Hepatocyte (in vitro differentiated cells): Measurements from ENCODE around the gene ZNF644. TPM values are rescaled to one million over a fixed set of nuclear protein-coding genes. Genes with fewer than 3 reads are reported as not detected.

Experiments used
- DNase-seq: peaks from one replicate; pipeline ENCODE4 v3.0.0-alpha.2; 2016; ENCODE audit warnings: low spot score
- H2AFZ ChIP-seq: fragments of 200-600 bp; sonication (generic); 2 replicates; pipeline ENCODE4 v1.6.0; 2016; ENCODE audit warnings: antibody characterized with exemption, mild to moderate bottlenecking
- H3K27ac ChIP-seq: fragments of 200-600 bp; sonication (generic); 2 replicates; pipeline ENCODE4 v1.5.1; 2016; ENCODE audit warnings: mild to moderate bottlenecking
- H3K27me3 ChIP-seq: fragments of 200-600 bp; sonication (generic); 2 replicates; pipeline ENCODE4 v1.6.1; 2016
- H3K36me3 ChIP-seq: fragments of 200-600 bp; sonication (generic); replicated peaks from 2 replicates; pipeline ENCODE4 v1.5.1; 2016; ENCODE audit warnings: low read depth; ENCODE audit not compliant: insufficient read depth
- H3K4me1 ChIP-seq: fragments of 200-600 bp; sonication (generic); 2 replicates; pipeline ENCODE4 v1.5.1; 2016; ENCODE audit warnings: mild to moderate bottlenecking, moderate library complexity; ENCODE audit not compliant: insufficient read depth
- H3K4me2 ChIP-seq: fragments of 200-600 bp; sonication (generic); 2 replicates; pipeline ENCODE4 v1.6.0; 2016
- H3K4me3 ChIP-seq: fragments of 200-600 bp; sonication (generic); 2 replicates; pipeline ENCODE4 v1.5.1; 2016; ENCODE audit warnings: mild to moderate bottlenecking
- H3K79me2 ChIP-seq: fragments of 200-600 bp; sonication (generic); 2 replicates; pipeline ENCODE4 v1.6.0; 2017; ENCODE audit warnings: mild to moderate bottlenecking
- H3K9me2 ChIP-seq: fragments of 200-600 bp; sonication (generic); replicated peaks from 2 replicates; pipeline ENCODE4 v1.6.0; 2017; ENCODE audit warnings: mild to moderate bottlenecking; ENCODE audit not compliant: insufficient read depth
- H3K9me3 ChIP-seq: fragments of 200-600 bp; sonication (generic); 2 replicates; pipeline ENCODE4 v1.5.1; 2016; ENCODE audit warnings: low read depth, mild to moderate bottlenecking
- H4K20me1 ChIP-seq: fragments of 200-600 bp; sonication (generic); 2 replicates; pipeline ENCODE4 v1.6.0; 2016; ENCODE audit warnings: mild to moderate bottlenecking; ENCODE audit not compliant: insufficient read depth, poor library complexity, severe bottlenecking
- EZH2 ChIP-seq: fragments of 200-600 bp; sonication (generic); IDR thresholded peaks from 2 replicates; pipeline ENCODE4 v1.6.1; 2016; ENCODE audit warnings: antibody characterized with exemption, mild to moderate bottlenecking, borderline replicate concordance
- EZH2phosphoT487 ChIP-seq: fragments of 200-600 bp; sonication (generic); IDR thresholded peaks from one replicate; pipeline ENCODE4 v1.6.1; 2018; ENCODE audit warnings: antibody characterized with exemption, mild to moderate bottlenecking, low read depth, moderate library complexity; ENCODE audit not compliant: unreplicated experiment, severe bottlenecking
- WGBS: methylation state at CpG from one replicate; pipeline ENCODE4 v1.1.6; 2016; ENCODE audit warnings: low lambda C conversion rate; ENCODE audit errors: missing lambda C conversion rate; 5-methylcytosine and 5-hydroxymethylcytosine counted together
- polyA plus RNA-seq: library from polyadenylated mRNA; unstranded; fragments of >200 nt; fragmentation: Nextera tagmentation; extraction: Ambion mirVana; gene quantifications from 2 replicates; pipeline ENCODE4 v1.2.1, GENCODE V29; 2016
- total RNA-seq: library from RNA; depleted of rRNA; stranded (reverse); fragments of >200 nt; gene quantifications from 2 replicates; pipeline ENCODE4 v1.2.3, GENCODE V29; 2014
- TF ChIP-seq, protein P1 (sequence below): fragments of 200-600 bp; sonication (generic); IDR thresholded peaks from 2 replicates; pipeline ENCODE4 v1.5.1; 2016; ENCODE audit warnings: antibody characterized with exemption, mild to moderate bottlenecking; ENCODE audit not compliant: poor library complexity

The ZNF644 gene
- total and polyA plus RNA-seq, 2 experiments from 2014 or later: 39.8 to 78.7 TPM

DNA sequence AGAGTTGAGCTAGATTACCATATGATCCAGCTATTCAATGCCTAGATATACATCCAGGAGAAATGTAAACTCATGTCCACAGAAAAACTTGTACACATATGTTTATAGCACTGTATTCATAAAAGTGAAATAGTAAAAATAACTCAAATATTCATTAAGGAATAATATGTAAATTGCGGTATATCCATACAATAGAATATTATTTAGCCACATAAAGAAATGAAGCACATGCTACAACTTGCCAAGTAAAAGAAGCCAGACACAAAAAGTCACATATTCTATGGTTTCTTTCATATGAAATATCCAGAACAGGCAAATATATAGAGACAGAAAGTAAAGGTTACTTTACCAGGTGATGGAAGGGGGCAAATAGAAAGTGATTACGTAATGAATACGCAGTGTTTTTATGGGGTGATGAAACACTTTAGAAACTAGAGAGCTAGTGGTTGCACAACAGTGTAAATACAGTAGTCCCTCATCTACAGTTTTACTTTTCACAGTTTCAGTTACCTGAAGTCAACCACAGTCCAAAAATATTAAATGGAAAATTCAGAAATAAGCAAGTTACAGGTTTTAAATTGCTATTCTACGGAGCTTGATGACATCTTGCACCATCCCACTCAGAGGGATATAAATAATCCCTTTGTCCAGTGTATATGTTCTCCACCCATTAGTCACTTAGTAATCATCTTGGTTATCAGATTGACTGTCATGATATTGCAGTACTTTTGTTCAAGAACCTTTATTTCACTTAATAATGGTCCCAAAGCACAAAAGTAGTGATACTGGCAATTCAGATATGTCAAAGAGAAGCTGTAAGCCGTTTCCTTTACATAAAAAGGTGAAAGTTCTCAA is 62.3 kb downstream of the ZNF644 start:
- Histone ChIP-seq H3K4me3 (no peak overlapping the region), H3K79me2 (peaks cover 94% of the 10 kb centered on the region), H2AFZ (no peak overlapping the region), H3K9me3 (no peaks in the 10 kb centered on the region), H3K4me2 (no peak overlapping the region), H3K9me2 (no peaks in the 10 kb centered on the region), H3K36me3 (no peaks in the 10 kb centered on the region), H3K27ac (no peak overlapping the region), H3K27me3 (no peaks in the 10 kb centered on the region), H4K20me1 (peaks cover 44% of the 10 kb centered on the region), H3K4me1 (no peaks in the 10 kb centered on the region)
- 86% methylated on average over 5 of the region's 5 CpGs for WGBS
- DNase-seq: peak; percentile 9
- TF ChIP-seq, protein P1, sequence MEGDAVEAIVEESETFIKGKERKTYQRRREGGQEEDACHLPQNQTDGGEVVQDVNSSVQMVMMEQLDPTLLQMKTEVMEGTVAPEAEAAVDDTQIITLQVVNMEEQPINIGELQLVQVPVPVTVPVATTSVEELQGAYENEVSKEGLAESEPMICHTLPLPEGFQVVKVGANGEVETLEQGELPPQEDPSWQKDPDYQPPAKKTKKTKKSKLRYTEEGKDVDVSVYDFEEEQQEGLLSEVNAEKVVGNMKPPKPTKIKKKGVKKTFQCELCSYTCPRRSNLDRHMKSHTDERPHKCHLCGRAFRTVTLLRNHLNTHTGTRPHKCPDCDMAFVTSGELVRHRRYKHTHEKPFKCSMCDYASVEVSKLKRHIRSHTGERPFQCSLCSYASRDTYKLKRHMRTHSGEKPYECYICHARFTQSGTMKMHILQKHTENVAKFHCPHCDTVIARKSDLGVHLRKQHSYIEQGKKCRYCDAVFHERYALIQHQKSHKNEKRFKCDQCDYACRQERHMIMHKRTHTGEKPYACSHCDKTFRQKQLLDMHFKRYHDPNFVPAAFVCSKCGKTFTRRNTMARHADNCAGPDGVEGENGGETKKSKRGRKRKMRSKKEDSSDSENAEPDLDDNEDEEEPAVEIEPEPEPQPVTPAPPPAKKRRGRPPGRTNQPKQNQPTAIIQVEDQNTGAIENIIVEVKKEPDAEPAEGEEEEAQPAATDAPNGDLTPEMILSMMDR: no peak
- TF ChIP-seq EZH2 (no peak), EZH2phosphoT487 (no peak)

DNA sequence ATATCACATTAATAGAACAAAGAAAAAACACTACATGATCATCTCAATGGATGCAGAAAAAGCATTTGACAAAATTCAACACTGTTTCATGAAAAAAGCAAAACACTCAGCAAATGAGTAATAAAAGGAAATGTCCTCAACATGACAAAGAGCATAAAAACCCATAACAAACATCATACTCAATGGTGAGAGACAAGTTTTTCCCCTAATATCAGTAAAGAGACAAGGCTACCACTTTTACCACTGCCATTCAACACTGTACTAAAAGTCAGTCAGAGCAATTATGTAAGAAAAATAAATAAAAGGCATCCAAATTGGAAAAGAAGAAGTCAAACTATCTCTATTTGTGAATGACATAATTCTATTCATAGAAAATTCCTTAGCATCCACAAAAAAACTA is 64.3 kb downstream of the ZNF644 start:
- H3K9me2 ChIP-seq: no peaks in the 10 kb centered on the region
- H4K20me1 ChIP-seq: peaks cover 31% of the 10 kb centered on the region
- no peak overlapping the region for H2AFZ ChIP-seq
- no peaks in the 10 kb centered on the region for H3K4me1 ChIP-seq
- TF ChIP-seq EZH2phosphoT487 (no peak), EZH2 (no peak)
- TF ChIP-seq, protein P1: no peak
- H3K79me2 ChIP-seq: peaks cover 98% of the 10 kb centered on the region
- no peaks in the 10 kb centered on the region for H3K36me3 ChIP-seq
- H3K4me2 ChIP-seq: no peak overlapping the region
- H3K27me3 ChIP-seq: no peaks in the 10 kb centered on the region
- DNase-seq: no peak
- no peak overlapping the region for H3K27ac ChIP-seq
- no peak overlapping the region for H3K4me3 ChIP-seq
- H3K9me3 ChIP-seq: no peaks in the 10 kb centered on the region

DNA sequence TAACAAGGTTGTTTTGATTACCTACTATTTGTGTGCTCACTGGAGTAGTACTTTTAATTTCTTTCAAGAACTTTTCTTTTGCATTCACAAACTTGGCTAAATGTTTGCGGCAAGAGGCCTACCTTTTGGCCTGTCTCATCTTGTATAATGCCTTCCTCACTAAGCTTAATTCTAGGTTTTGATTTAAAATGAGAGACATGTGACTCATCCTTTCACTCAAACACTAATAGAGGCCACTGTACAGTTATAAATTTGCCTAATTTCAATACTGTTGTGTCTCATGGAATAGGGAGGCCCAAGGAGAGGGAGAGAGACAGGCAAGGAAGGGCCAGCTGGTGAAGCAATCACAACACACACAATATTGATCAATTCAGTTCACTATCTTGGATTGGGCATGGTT is 66.1 kb downstream of the ZNF644 start:
- DNase-seq: no peak
- H2AFZ ChIP-seq: no peak overlapping the region
- no peak overlapping the region for H3K4me2 ChIP-seq
- no peak overlapping the region for H3K27ac ChIP-seq
- no peak overlapping the region for H3K4me3 ChIP-seq
- H3K36me3 ChIP-seq: no peaks in the 10 kb centered on the region
- H3K27me3 ChIP-seq: no peaks in the 10 kb centered on the region
- 100% methylated on average over 1 of the region's 1 CpG for WGBS
- H3K4me1 ChIP-seq: no peaks in the 10 kb centered on the region
- TF ChIP-seq, protein P1: no peak
- TF ChIP-seq EZH2phosphoT487 (no peak), EZH2 (no peak)
- H4K20me1 ChIP-seq: peaks cover 44% of the 10 kb centered on the region
- no peaks in the 10 kb centered on the region for H3K9me3 ChIP-seq
- peaks cover 98% of the 10 kb centered on the region for H3K79me2 ChIP-seq
- H3K9me2 ChIP-seq: no peaks in the 10 kb centered on the region
